GM18867 (cell line): Measurements from ENCODE around the gene KCTD15.

Experiments
- ATAC-seq: cut with Tn5 transposase; IDR thresholded peaks from one replicate; pipeline ENCODE4 v1.9.1; 2021; ENCODE audit warnings: mild to moderate bottlenecking, moderate library complexity; ENCODE audit not compliant: unreplicated experiment

Gene KCTD15

DNA sequence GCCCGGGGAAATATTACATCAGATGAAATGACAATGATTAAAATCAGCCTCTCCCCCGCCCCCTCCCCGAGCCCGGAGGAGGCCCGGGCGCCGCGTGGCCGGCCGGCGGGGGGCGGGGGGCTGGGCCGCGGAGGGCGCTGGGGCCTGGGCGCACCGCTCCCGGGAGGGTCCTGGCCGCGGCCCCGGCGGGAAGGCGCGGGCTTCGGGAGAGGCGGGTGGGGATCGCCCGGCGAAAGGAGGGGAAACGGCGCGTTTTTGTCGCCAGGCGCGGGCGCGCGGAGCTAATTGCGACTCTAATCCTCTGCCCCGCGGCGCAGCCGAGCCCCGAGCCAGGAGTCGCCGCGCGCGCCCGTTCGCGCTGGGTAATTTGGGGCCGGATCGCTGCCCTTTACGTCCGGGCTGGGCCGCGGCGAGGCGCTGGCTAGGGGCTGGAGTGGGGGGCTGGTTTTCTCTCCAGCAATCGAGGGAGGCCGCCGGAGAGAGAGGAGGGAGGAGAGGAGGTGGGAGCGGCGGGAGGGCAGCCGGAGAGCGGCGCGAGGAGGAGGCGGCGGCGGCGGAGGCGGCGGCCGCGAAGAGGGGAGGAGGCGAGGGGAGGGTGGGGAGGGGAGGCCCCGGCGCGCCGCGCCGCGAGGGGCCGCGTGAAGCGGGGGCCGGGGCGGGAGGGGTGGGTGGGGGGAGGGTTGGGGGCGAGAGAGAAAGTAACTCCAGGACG is at the start of gene KCTD15:
KCTD15 (plus strand) TSS at position 707 of the 712 bp plus-strand sequence. CDS start 3,585 bp downstream, outside the sequence.
- no peak for ATAC-seq

DNA sequence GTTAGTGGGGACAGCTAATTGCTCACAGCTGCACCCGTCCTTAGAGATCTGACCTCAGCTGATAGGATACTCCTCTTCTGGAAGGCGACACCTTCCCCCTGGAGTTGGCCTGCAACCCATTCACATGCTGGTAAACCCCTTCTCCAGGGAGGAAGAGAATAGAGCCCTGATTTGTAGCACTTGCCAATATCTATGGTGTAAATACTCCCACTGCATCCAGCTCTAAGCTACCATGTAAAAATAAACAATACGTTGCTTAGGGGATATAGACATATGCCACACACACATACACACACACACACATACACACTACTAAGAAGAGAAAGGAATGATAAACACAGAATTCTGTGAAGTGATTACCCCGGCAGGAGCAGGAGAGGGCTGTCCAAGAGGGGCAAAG is 49.4 kb upstream of the KCTD15 start:
- no peak for ATAC-seq

DNA sequence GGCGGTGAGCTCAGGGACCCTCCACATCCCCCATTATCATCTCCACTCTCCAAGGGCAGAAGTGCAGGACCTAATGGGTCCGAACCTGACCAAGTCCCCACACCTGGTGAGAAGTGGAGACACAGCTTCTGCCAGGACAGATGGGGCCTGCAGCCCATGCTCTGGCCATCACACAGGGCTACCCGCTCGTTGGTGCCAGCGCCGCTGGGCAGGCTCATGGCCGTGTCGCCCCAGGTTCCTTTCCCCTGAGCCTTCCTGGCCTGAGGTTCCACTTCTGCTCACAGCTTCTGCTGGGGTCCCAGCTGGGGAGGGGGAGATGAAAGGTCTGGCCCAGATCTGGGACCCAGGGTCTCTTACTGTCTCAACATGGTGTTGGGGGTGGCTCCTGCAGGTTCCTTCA is 48.4 kb upstream of the KCTD15 start:
- ATAC-seq: no peak

DNA sequence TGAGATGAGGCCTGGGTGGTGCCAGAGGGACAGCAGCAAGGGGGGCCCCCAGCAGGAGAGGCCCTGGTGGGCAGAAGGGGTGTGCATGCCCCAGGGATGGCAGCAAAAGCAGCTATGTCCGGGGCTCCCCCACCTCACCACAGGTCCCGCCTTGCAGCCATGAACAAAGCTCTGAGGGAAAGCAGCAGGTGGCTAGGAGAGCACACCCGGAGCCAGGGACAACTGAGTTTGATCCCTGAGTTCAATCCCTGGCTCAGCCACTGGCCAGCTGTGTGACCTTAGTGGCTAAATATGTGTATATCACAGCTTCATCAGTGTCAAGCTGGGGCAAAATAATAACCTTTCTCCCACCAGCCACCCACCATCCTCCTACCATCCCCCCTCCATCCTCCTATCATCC is 47.7 kb upstream of the KCTD15 start:
- no peak for ATAC-seq

GRCh38 chr19:33749619-33750175 is 47.0 kb upstream of the KCTD15 start:
- no peak for ATAC-seq

GRCh38 chr19:33750587-33751435 is 45.9 kb upstream of the KCTD15 start:
- no peak for ATAC-seq

- ATAC-seq: no peak
These were observed 45.3 kb upstream of the KCTD15 start for GRCh38 chr19:33751436-33751770.

GRCh38 chr19:33752018-33752800 is 44.5 kb upstream of the KCTD15 start:
- no peak for ATAC-seq

DNA sequence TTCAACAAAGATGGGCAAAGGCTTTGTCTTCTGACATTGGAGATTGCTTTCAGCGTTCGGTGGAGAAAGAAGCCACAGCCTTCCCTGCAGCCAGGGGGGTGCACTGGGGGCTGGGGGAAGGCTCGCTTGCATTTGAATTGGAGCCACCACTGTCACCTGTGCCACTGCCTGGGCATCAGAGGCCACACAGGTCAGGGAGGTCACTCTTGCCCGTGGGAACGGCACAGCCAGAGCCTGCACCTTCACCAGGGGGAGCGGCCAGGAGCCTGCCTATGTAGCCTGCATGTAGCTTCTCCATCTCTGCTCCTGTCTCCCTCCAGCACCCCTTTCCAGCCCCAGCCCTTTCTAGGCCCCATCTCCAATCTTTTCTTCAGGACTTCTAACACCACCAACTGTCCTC is 43.7 kb upstream of the KCTD15 start:
- ATAC-seq: no peak

DNA sequence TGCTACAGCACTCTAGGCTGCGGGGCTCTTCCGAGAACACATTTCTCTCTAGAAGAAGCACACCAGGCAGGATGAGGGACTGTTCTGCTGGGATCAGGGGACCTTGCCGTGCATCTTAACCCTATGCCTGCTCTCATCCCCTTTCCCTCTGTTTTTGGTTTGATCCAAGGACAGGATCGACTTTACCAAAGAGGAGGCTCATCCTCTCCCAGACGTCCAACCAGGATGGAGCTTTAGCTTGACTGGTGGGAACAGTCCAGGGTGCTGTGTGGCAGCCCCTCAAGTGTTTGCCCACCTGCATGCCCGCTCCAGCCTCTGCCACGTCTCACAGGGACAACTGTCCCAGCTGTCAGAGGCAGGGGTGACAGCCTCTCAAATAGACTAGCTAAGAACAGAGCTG is 42.3 kb upstream of the KCTD15 start:
- no peak for ATAC-seq

DNA sequence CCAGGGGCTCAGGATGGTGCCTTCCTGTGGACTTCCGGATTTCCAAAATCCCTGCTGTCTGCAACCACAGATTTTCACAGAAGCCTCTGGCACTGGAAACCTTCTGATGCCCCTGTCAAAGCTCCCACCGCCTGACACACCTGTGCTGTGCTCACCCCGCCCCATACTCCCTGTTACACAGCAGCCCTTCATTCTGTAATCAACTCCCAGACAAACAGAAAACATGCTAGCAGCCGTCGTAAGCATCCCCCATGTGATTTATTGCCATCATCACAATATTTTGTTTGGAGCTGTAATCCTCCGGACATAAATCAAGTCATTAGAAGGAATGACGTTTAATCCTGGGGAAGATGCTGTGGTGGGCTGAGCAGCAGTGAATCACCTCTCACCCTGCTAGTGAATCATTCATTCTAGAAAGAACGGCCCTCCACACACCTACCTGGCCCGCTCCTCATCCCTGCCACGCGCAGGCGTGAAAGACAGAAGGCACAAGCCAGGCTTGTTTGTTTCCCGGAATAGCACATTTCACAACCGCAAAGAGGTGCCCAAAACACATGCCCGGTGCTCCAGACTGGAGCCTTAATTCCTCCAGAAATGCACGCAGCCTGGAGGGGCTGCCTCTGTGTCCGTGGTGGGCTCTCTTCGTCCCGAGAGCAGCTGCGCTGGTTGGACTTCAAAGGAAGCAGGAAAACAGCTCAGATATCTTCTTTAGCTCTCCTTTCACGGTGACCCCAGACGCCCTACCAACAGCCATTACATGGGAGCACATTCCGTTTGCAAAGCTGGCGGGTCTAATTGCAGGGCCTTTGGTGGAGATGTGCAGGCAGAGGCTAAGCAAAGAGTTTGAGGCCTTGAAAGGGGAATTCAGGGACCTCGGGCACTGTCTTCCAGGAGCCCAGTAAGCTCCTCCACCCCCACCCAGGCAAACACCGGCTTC is 41.3 kb upstream of the KCTD15 start:
- no peak for ATAC-seq

GRCh38 chr19:33756177-33756576 is 40.5 kb upstream of the KCTD15 start:
- ATAC-seq: no peak

DNA sequence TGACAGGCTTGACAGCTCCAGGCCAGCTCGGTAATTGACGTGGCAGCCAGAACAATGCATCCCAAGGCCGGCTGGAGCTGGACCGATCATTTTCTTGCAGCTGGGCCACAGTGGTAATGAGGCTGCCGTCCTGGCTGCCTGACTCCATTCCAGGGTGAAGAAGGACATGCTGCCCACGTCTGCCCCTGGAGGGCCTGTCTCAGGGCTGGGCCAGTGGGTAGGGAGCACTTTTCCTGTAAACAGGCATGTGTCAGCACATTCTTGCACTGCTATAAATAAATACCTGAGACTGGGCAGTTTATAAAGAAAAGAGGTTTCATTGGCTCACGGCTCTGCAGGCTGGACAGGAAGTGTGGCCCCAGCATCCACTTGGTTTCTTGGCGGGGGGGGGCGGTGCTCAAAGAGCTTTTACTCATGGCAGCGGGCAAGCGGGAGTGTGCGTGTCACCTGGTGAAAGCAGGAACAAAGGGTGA is 38.1 kb upstream of the KCTD15 start:
- ATAC-seq: no peak

GRCh38 chr19:33759356-33759755 is 37.3 kb upstream of the KCTD15 start:
- no peak for ATAC-seq

- no peak for ATAC-seq
These were observed 32.9 kb upstream of the KCTD15 start for GRCh38 chr19:33763633-33764371.

DNA sequence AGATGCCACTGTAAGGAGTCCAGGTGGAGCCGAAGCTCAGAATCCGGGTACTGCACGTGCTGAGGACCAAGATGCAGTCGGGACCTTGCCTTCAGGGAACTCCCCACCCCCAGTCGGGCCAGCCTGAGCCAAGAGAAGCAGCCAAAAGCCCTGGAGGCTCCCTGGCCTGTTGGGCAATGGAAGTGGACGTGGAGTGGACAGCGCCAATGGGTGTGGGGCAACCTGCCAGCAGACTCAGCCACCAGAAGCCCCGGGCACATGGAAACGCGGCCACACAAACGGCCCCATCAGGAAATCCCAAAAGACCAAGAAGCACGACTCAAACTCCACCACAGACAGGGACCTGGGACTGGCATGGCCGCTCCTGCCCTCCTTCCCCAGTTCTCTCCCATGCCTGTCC is 30.0 kb upstream of the KCTD15 start:
- ATAC-seq: no peak

- ATAC-seq: no peak
These were observed 28.7 kb upstream of the KCTD15 start for GRCh38 chr19:33767898-33768413.

- ATAC-seq: no peak
These were observed 27.5 kb upstream of the KCTD15 start for GRCh38 chr19:33769208-33769607.

GRCh38 chr19:33770107-33770506 is 26.6 kb upstream of the KCTD15 start:
- no peak for ATAC-seq
